NCI-H510A (cell line): Measurements from ENCODE around the gene FCN2.

Experiments
- DNase-seq: peaks from one replicate; lab custom pipeline; 2025; lab: John Stamatoyannopoulos, UW

The FCN2 gene

GRCh38 chr9:134933076-134933659 is 52.6 kb downstream of the FCN2 start:
- DNase-seq, result no peak

- DNase-seq, result no peak
Measured at GRCh38 chr9:134935056-134935640, 54.5 kb downstream of the FCN2 start.

- DNase-seq, result no peak
Measured at GRCh38 chr9:134935701-134936345, 55.2 kb downstream of the FCN2 start.

GRCh38 chr9:134936346-134937163 is 55.9 kb downstream of the FCN2 start:
- DNase-seq, result no peak
